Effector memory CD8-positive, alpha-beta T cell (primary cell): ENCODE data around the gene ACP1.

ENCODE experiments used
- ATAC-seq: fragments of 150-1000 bp; cut with Tn5 transposase; replicated peaks from 2 replicates; pipeline ENCODE4 v1.10.0; 2021; ENCODE audit warnings: mild to moderate bottlenecking, moderate library complexity
- DNase-seq, 3 experiments: peaks; one replicate each; pipeline ENCODE4 v3.0.0; 2021
- H3K27ac Mint-ChIP-seq, 2 donors: one replicate each; pipeline ENCODE4 v1.8.0; 2022; ENCODE audit warnings: mild to moderate bottlenecking in 2 of 2, mixed read lengths in 2 of 2, moderate library complexity in 2 of 2
- H3K27me3 Mint-ChIP-seq, 2 donors: one replicate each; pipeline ENCODE4 v1.8.0; 2022; ENCODE audit warnings: mixed read lengths in 2 of 2
- H3K36me3 Mint-ChIP-seq: one replicate; pipeline ENCODE4 v1.8.0; 2022; ENCODE audit warnings: mild to moderate bottlenecking, moderate library complexity, mixed read lengths; ENCODE audit not compliant: insufficient read depth
- H3K4me1 Mint-ChIP-seq, 2 donors: one replicate each; pipeline ENCODE4 v1.8.0; 2022; ENCODE audit warnings: low read depth in 2 of 2, mixed read lengths in 2 of 2
- H3K4me3 Mint-ChIP-seq, 2 donors: one replicate each; pipeline ENCODE4 v1.8.0; 2022; ENCODE audit warnings: mild to moderate bottlenecking in 2 of 2, mixed read lengths in 2 of 2, moderate library complexity in 2 of 2
- H3K9me3 Mint-ChIP-seq, 2 donors: one replicate each; pipeline ENCODE4 v1.8.0; 2022; ENCODE audit warnings: mixed read lengths in 2 of 2
- total RNA-seq, 9 experiments: gene quantifications; one replicate each; lab custom pipeline; 2026; lab: John Stamatoyannopoulos, UW

ACP1 gene
- 47.4 to 144 (median 103) reads per million in 9 experiments for total RNA-seq

- H3K27me3 Mint-ChIP-seq = no peaks in the 10 kb centered on the region
- ATAC-seq (peak; percentile 77), DNase-seq (peak; percentile 90 to 93 (median 91))
- H3K4me1 Mint-ChIP-seq = peaks cover 25 to 33% of the 10 kb centered on the region in 2 donors
- peak within 1 kb of the TSS; percentile 96 to 97 for H3K27ac Mint-ChIP-seq
- H3K4me3 Mint-ChIP-seq = peak within 1 kb of the TSS; percentile 88 to 90
- H3K36me3 Mint-ChIP-seq = peaks cover 19% of the 10 kb centered on the region
- no peaks in the 10 kb centered on the region for H3K9me3 Mint-ChIP-seq
Observed at GRCh38 chr2:264493-265468, at the start of gene ACP1. ACP1 (plus strand) TSS chr2:264947; CDS start chr2:264965, 18 bp downstream.

- peaks cover 7 to 22% of the 10 kb centered on the region in 2 donors for H3K27me3 Mint-ChIP-seq
- ATAC-seq = no peak
- no peak for DNase-seq
Observed at GRCh38 chr2:216068-216467, 48.7 kb upstream of the ACP1 start.

GRCh38 chr2:223451-223850 lies 41.3 kb upstream of the ACP1 start:
- DNase-seq = no peak
- Mint-ChIP-seq H3K9me3 (no peaks in the 10 kb centered on the region), H3K4me1 (peaks cover 7 to 14% of the 10 kb centered on the region in 2 donors), H3K27ac (peak overlapping the region in 1 of 2 donors; percentile 39), H3K27me3 (no peaks in the 10 kb centered on the region), H3K36me3 (peaks cover 12% of the 10 kb centered on the region), H3K4me3 (peak overlapping the region in 1 of 2 donors; percentile 34)
- ATAC-seq = peak; percentile 62

More at GRCh38 chr2:216068-216467, 48.7 kb upstream of the ACP1 start:
- Mint-ChIP-seq H3K27ac (no peak overlapping the region), H3K36me3 (peaks cover 13% of the 10 kb centered on the region), H3K9me3 (no peaks in the 10 kb centered on the region), H3K4me1 (no peaks in the 10 kb centered on the region), H3K4me3 (no peak overlapping the region)

DNA sequence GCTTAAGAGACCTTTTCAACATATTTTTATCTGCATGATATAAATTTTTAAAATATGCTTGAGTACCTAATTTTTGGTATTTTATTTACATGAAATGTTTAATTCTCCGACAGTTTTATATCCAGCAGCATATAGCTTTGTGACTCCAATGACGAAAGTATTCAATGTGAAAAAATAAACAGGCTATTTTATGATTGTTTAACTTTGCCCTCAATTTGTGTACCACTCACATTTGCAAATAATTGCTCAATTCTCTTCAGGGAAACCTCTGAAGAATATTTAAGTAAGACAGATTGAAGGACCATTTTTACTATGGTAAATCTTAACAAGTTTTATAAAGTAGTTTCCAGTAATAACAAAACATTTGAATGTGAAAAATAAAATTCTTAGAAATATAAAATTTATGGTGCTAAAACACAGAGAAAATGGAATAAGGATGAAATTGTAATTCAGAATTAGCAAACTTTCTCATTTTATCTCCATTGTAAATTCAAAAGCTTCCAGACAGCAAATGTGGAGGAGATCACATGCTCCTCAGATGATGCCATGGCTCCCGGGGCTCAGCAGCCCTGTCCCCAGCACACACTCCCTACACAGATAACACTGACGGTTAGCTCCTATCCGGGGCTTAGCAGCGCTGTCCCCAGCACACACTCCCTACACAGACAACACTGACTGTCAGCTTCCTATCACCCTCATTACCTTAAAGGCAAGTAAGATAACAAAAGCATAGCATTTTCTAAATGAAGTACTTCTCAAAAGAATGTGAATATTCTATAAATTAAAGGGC lies 40.6 kb upstream of the ACP1 start:
- no peaks in the 10 kb centered on the region for H3K27me3 Mint-ChIP-seq
- no peak overlapping the region for H3K27ac Mint-ChIP-seq
- DNase-seq (no peak), ATAC-seq (no peak)
- peaks cover 7 to 14% of the 10 kb centered on the region in 2 donors for H3K4me1 Mint-ChIP-seq
- H3K36me3 Mint-ChIP-seq = peaks cover 9% of the 10 kb centered on the region
- no peak overlapping the region for H3K4me3 Mint-ChIP-seq
- no peaks in the 10 kb centered on the region for H3K9me3 Mint-ChIP-seq

- DNase-seq = no peak
- Mint-ChIP-seq H3K36me3 (peaks cover 14% of the 10 kb centered on the region), H3K4me1 (peaks cover 7 to 11% of the 10 kb centered on the region in 2 donors), H3K27me3 (no peaks in the 10 kb centered on the region), H3K27ac (no peak overlapping the region), H3K9me3 (no peaks in the 10 kb centered on the region), H3K4me3 (no peak overlapping the region)
- no peak for ATAC-seq
Observed at GRCh38 chr2:228115-228514, 36.6 kb upstream of the ACP1 start.

- no peak for DNase-seq
- no peaks in the 10 kb centered on the region for H3K9me3 Mint-ChIP-seq
- H3K36me3 Mint-ChIP-seq = peaks cover 15% of the 10 kb centered on the region
- H3K4me3 Mint-ChIP-seq = no peak overlapping the region
- H3K27ac Mint-ChIP-seq = no peak overlapping the region
- no peak for ATAC-seq
- no peaks in the 10 kb centered on the region for H3K27me3 Mint-ChIP-seq
- H3K4me1 Mint-ChIP-seq = peaks cover 6 to 7% of the 10 kb centered on the region in 2 donors
Observed at GRCh38 chr2:228518-229278, 36.0 kb upstream of the ACP1 start.

DNA sequence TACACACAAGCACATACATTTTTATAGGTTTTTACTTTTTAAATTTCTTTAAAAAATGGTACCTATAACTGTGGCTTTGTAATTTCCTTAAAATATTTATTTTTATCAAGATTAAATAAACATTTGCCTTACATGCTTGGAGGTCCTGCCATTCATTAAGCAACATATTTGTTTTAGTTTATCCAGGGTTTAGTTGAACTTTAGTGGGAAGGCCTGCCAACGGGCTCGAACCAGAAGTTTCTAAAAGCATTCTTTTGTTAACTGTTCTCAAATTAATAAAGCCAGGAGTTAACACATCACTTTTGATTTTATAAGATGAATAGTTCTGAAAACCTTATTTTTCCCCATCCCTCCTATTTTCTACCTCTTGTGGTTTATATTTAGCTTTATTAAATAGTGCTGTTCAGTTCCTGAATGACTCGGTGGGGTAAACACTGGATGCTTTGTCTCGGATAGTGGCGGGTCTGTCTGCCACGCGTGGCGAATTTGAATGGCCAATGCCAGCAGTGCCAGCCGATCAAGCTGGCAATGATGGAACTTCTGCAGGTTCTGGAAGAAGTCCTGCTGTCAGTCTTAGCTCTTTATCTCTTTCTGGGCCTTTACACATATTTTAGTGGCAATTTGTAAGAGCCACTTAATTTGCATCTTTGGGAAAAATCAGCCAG lies 33.1 kb upstream of the ACP1 start:
- Mint-ChIP-seq H3K27ac (no peak overlapping the region), H3K4me1 (peaks cover 3 to 7% of the 10 kb centered on the region in 2 donors), H3K27me3 (no peaks in the 10 kb centered on the region), H3K9me3 (no peaks in the 10 kb centered on the region), H3K36me3 (peaks cover 6% of the 10 kb centered on the region), H3K4me3 (no peak overlapping the region)
- DNase-seq (no peak), ATAC-seq (no peak)

- no peak overlapping the region for H3K27ac Mint-ChIP-seq
- H3K27me3 Mint-ChIP-seq = no peaks in the 10 kb centered on the region
- no peaks in the 10 kb centered on the region for H3K9me3 Mint-ChIP-seq
- peaks cover 6 to 8% of the 10 kb centered on the region in 2 donors for H3K4me1 Mint-ChIP-seq
- DNase-seq (no peak), ATAC-seq (no peak)
- H3K4me3 Mint-ChIP-seq = no peak overlapping the region
- peaks cover 6% of the 10 kb centered on the region for H3K36me3 Mint-ChIP-seq
Observed at GRCh38 chr2:233030-233429, 31.7 kb upstream of the ACP1 start.

GRCh38 chr2:234421-234820 lies 30.3 kb upstream of the ACP1 start:
- Mint-ChIP-seq H3K9me3 (no peaks in the 10 kb centered on the region), H3K36me3 (peaks cover 6% of the 10 kb centered on the region), H3K4me3 (no peak overlapping the region), H3K27ac (no peak overlapping the region), H3K4me1 (peaks cover 11 to 17% of the 10 kb centered on the region in 2 donors), H3K27me3 (no peaks in the 10 kb centered on the region)
- DNase-seq = no peak
- no peak for ATAC-seq

DNA sequence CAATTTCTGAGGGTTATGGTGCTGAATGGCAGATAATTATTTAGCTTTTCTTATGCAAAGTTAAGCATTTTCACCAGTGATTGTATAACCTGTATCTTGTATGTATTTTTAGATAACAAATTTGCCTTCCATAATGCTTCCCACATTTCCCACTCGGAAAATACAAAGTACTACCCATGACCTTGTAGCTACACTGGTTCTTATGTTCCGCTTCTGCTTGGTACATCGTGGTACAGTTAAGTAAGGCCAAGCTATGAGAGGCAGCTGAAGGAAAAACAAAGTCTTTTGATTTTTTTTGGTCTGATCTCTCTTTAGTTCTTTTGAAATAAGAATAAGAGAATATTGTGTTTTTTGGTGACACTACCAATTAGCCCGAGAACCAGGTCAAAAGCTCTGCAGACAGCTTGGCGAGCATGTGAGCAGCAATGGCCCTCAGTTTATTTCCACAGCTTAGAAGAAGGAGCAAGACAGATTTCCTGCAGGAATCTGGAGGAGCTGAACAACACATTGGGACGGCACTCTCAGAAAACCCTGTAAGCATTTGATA lies 27.7 kb upstream of the ACP1 start:
- no peaks in the 10 kb centered on the region for H3K9me3 Mint-ChIP-seq

DNA sequence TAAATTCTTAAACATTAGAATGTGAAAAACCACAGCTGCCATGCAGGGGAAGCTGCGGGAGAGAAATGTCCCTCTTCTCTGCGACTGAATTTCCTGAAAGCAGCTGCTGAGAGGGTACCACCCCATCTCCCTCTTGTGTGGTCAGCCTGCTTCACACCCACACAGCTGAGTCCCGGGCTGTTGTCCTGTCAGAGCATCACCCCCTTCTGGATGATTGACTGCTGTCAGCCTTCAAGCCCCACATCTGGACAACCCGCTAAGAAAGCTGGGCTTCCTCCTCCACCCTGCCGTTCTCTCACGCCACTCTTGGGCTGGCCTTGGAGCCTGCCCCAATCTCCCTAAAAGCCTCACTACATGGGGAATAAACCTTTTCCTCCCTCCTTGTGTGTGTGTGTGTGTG lies 26.9 kb upstream of the ACP1 start:
- Mint-ChIP-seq H3K9me3 (no peaks in the 10 kb centered on the region), H3K27ac (peak overlapping the region; percentile 21 to 78), H3K4me1 (peaks cover 11 to 21% of the 10 kb centered on the region in 2 donors), H3K27me3 (no peaks in the 10 kb centered on the region), H3K4me3 (peak overlapping the region; percentile 49 to 57), H3K36me3 (peaks cover 12% of the 10 kb centered on the region)
- DNase-seq (peak in 1 of 3 experiments; percentile 4), ATAC-seq (peak; percentile 66)

More for the DNA sequence above, 27.7 kb upstream of the ACP1 start:
- ATAC-seq (no peak), DNase-seq (no peak)
- H3K27ac Mint-ChIP-seq = peak overlapping the region in 1 of 2 donors; percentile 41
- H3K36me3 Mint-ChIP-seq = peaks cover 12% of the 10 kb centered on the region
- H3K4me3 Mint-ChIP-seq = no peak overlapping the region
- no peaks in the 10 kb centered on the region for H3K27me3 Mint-ChIP-seq
- H3K4me1 Mint-ChIP-seq = peaks cover 11 to 21% of the 10 kb centered on the region in 2 donors

DNA sequence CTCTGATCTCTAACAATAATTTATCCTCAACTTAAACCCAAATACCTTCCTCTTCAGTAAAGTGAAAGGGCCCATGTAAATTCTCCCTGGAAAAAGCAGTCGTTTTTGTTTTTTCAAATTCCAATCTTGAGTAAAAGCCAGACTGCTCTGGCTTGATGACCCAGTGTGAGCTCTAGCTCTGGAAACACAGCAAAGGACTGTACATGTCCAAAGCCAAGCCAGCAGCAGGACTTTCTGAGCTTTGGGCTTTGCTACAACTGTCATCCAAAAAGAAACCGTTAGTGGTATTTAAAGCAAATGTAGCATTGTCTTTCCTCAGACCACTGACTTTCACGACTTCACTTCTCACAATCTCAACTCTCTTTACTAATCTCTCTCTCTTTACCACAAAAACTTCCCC lies 26.3 kb upstream of the ACP1 start:
- Mint-ChIP-seq H3K27ac (peak overlapping the region; percentile 21 to 78), H3K36me3 (peaks cover 8% of the 10 kb centered on the region), H3K4me1 (peaks cover 11 to 21% of the 10 kb centered on the region in 2 donors), H3K4me3 (peak overlapping the region; percentile 49 to 57), H3K27me3 (no peaks in the 10 kb centered on the region), H3K9me3 (no peaks in the 10 kb centered on the region)
- DNase-seq (no peak), ATAC-seq (peak; percentile 17)
